H9 (cell line): ENCODE results near the gene MCFD2. TPM values are rescaled to one million over a fixed set of nuclear protein-coding genes. Genes with fewer than 3 reads are reported as not detected.

Experiments
- DNase-seq: peaks from one replicate; pipeline ENCODE4 v3.0.0-alpha.2; 2017
- H2AFZ ChIP-seq: one replicate; pipeline ENCODE4 v1.6.1; 2013; ENCODE audit warnings: mild to moderate bottlenecking, low read length, control low read depth, moderate library complexity
- H2AK5ac ChIP-seq: 2 replicates; pipeline ENCODE4 v1.6.1; 2013; ENCODE audit warnings: low read length, control low read depth, mixed read lengths; ENCODE audit not compliant: insufficient read length
- H2BK120ac ChIP-seq: one replicate; pipeline ENCODE4 v1.6.1; 2013; ENCODE audit warnings: low read depth, mild to moderate bottlenecking, low read length, control low read depth, inconsistent platforms; ENCODE audit not compliant: poor library complexity, severe bottlenecking
- H2BK12ac ChIP-seq: 2 replicates; pipeline ENCODE4 v1.6.1; 2013; ENCODE audit warnings: low read length, control low read depth, mixed read lengths, low read depth; ENCODE audit not compliant: insufficient read length
- H2BK15ac ChIP-seq: 2 replicates; pipeline ENCODE4 v1.6.1; 2013; ENCODE audit warnings: low read depth, low read length, control low read depth
- H2BK20ac ChIP-seq: one replicate; pipeline ENCODE4 v1.6.1; 2013; ENCODE audit warnings: low read depth, mild to moderate bottlenecking, low read length, control low read depth, inconsistent platforms; ENCODE audit not compliant: poor library complexity, severe bottlenecking
- H2BK5ac ChIP-seq: 2 replicates; pipeline ENCODE4 v1.6.1; 2013; ENCODE audit warnings: low read length, control low read depth, mixed read lengths; ENCODE audit not compliant: insufficient read length
- H3K14ac ChIP-seq: 2 replicates; pipeline ENCODE4 v1.6.1; 2013; ENCODE audit warnings: low read length, control low read depth; ENCODE audit not compliant: insufficient read depth
- H3K18ac ChIP-seq: 2 replicates; pipeline ENCODE4 v1.6.1; 2013; ENCODE audit warnings: low read depth, mild to moderate bottlenecking, mixed read lengths, low read length, control low read depth; ENCODE audit not compliant: insufficient read length
- H3K23ac ChIP-seq: 2 replicates; pipeline ENCODE4 v1.6.1; 2013; ENCODE audit warnings: low read length, control low read depth, mixed read lengths, low read depth; ENCODE audit not compliant: insufficient read length
- H3K23me2 ChIP-seq: 2 replicates; pipeline ENCODE4 v1.6.1; 2013; ENCODE audit warnings: low read depth, mild to moderate bottlenecking, mixed read lengths, low read length, control low read depth; ENCODE audit not compliant: insufficient read length, poor library complexity, severe bottlenecking
- H3K27ac ChIP-seq: 2 replicates; pipeline ENCODE4 v1.5.1; 2013; ENCODE audit warnings: low read length, control low read depth, mixed read lengths, low read depth; ENCODE audit not compliant: insufficient read length
- H3K27me3 ChIP-seq: 2 replicates; pipeline ENCODE4 v1.6.1; 2013; ENCODE audit warnings: low read length, control low read depth, inconsistent platforms; ENCODE audit not compliant: insufficient read depth
- H3K4ac ChIP-seq: 2 replicates; pipeline ENCODE4 v1.6.1; 2013; ENCODE audit warnings: low read depth, mild to moderate bottlenecking, control low read depth, inconsistent platforms, low read length, moderate library complexity
- H3K4me1 ChIP-seq: 2 replicates; pipeline ENCODE4 v1.6.1; 2013; ENCODE audit warnings: low read length, control low read depth, inconsistent platforms; ENCODE audit not compliant: insufficient read depth
- H3K4me2 ChIP-seq: 2 replicates; pipeline ENCODE4 v1.6.1; 2013; ENCODE audit warnings: low read length, control low read depth, mixed read lengths; ENCODE audit not compliant: insufficient read length, insufficient read depth
- H3K56ac ChIP-seq: 2 replicates; pipeline ENCODE4 v1.6.1; 2013; ENCODE audit warnings: low read depth, mild to moderate bottlenecking, mixed read lengths, low read length, control low read depth; ENCODE audit not compliant: insufficient read length
- H3K79me1 ChIP-seq: 2 replicates; pipeline ENCODE4 v1.6.1; 2013; ENCODE audit warnings: low read depth, mild to moderate bottlenecking, moderate library complexity, low read length, control low read depth, inconsistent platforms; ENCODE audit not compliant: insufficient read depth, poor library complexity, severe bottlenecking
- H3K79me2 ChIP-seq: 2 replicates; pipeline ENCODE4 v1.6.1; 2013; ENCODE audit warnings: low read length, control low read depth, inconsistent platforms; ENCODE audit not compliant: insufficient read depth
- H3K9ac ChIP-seq: 2 replicates; pipeline ENCODE4 v1.6.1; 2013; ENCODE audit warnings: low read length, control low read depth, mixed read lengths; ENCODE audit not compliant: insufficient read length; ENCODE audit errors: extremely low read depth
- H3K9me3 ChIP-seq: one replicate; pipeline ENCODE4 v1.6.1; 2013; ENCODE audit warnings: low read depth, low read length, inconsistent platforms; ENCODE audit not compliant: control insufficient read depth
- H3T11ph ChIP-seq: one replicate; pipeline ENCODE4 v1.6.1; 2013; ENCODE audit warnings: mild to moderate bottlenecking, low read length, control low read depth, inconsistent platforms
- H4K20me1 ChIP-seq: one replicate; pipeline ENCODE4 v1.6.1; 2013; ENCODE audit not compliant: control insufficient read depth, insufficient read length, insufficient read depth
- H4K5ac ChIP-seq: 2 replicates; pipeline ENCODE4 v1.6.1; 2013; ENCODE audit warnings: low read depth, mild to moderate bottlenecking, mixed read lengths, low read length, control low read depth; ENCODE audit not compliant: insufficient read length
- H4K8ac ChIP-seq: replicated peaks from 2 replicates; pipeline ENCODE4 v1.6.1; 2013; ENCODE audit warnings: low read length, control low read depth, mixed read lengths, low read depth; ENCODE audit not compliant: insufficient read length
- H4K91ac ChIP-seq: 2 replicates; pipeline ENCODE4 v1.6.1; 2013; ENCODE audit warnings: low read depth, mild to moderate bottlenecking, moderate library complexity, mixed read lengths, low read length, control low read depth; ENCODE audit not compliant: insufficient read length
- H3K27ac Mint-ChIP-seq, 3 experiments: 2 replicates in 2 of 3; 3 replicates in 1 of 3; pipeline ENCODE4 v1.8.0; 2020 to 2021; ENCODE audit warnings: mixed read lengths in 3 of 3, mild to moderate bottlenecking in 1 of 3, moderate library complexity in 1 of 3
- H3K27me3 Mint-ChIP-seq: 2 replicates; pipeline ENCODE4 v1.8.0; 2021; ENCODE audit warnings: low read depth, mild to moderate bottlenecking, moderate library complexity, mixed read lengths
- H3K36me3 Mint-ChIP-seq, 3 experiments: 2 replicates in 2 of 3; 3 replicates in 1 of 3; pipeline ENCODE4 v1.8.0; 2020 to 2021; ENCODE audit warnings: low read depth in 3 of 3, mixed read lengths in 3 of 3; ENCODE audit not compliant: insufficient read depth in 1 of 3
- H3K4me1 Mint-ChIP-seq, 2 experiments: 2 replicates each; pipeline ENCODE4 v1.8.0; 2020; ENCODE audit warnings: mixed read lengths in 2 of 2
- H3K4me3 Mint-ChIP-seq, 2 experiments: 2 replicates in 1 of 2; 3 replicates in 1 of 2; pipeline ENCODE4 v1.8.0; 2020 to 2021; ENCODE audit warnings: mild to moderate bottlenecking in 2 of 2, mixed read lengths in 2 of 2, moderate library complexity in 1 of 2
- H3K9me3 Mint-ChIP-seq, 2 experiments: 2 replicates in 1 of 2; 3 replicates in 1 of 2; pipeline ENCODE4 v1.8.0; 2020; ENCODE audit warnings: mild to moderate bottlenecking in 2 of 2, mixed read lengths in 2 of 2, moderate library complexity in 1 of 2
- CTCF ChIP-seq: fragments of 200-600 bp; sonication (generic); conservative IDR thresholded peaks from 3 replicates; pipeline ENCODE4 v1.8.0; 2021; ENCODE audit warnings: antibody characterized with exemption, mild to moderate bottlenecking
- WGBS: extraction: QIAGEN DNeasy Blood & Tissue Kit; methylation state at CpG from one replicate; pipeline ENCODE4 v1.1.7; 2013; ENCODE audit warnings: missing lambda C conversion rate, low lambda C conversion rate, mixed read lengths; ENCODE audit not compliant: insufficient read length; ENCODE audit errors: extremely low coverage; 5-methylcytosine and 5-hydroxymethylcytosine counted together
- total RNA-seq: library from RNA; stranded (reverse); gene quantifications from 2 replicates; pipeline ENCODE4 v1.2.1, GENCODE V29; 2021

Gene MCFD2
- total RNA-seq, 1 experiment from 2014 or later, result 64.6 TPM

GRCh38 chr2:46962751-46963150 is 47.1 kb upstream of the MCFD2 start:
- no peaks in the 10 kb centered on the region for H3K79me2 ChIP-seq
- H3K23me2 ChIP-seq, result no peaks in the 10 kb centered on the region
- peaks cover 4 to 11% (median 5%) of the 10 kb centered on the region in 3 experiments; a peak in 5 of 7 replicates for H3K36me3 Mint-ChIP-seq
- H3K27me3 ChIP-seq, result no peaks in the 10 kb centered on the region
- DNase-seq, result no peak
- no peak overlapping the region; the same call in 1 of the 2 replicates for H3K14ac ChIP-seq
- H2AK5ac ChIP-seq, result no peak overlapping the region
- H3K56ac ChIP-seq, result no peak overlapping the region
- H3K4me1 ChIP-seq, result no peaks in the 10 kb centered on the region
- H2BK15ac ChIP-seq, result no peak overlapping the region
- H3K9ac ChIP-seq, result no peak overlapping the region
- H3K4ac ChIP-seq, result no peak overlapping the region
- no peak overlapping the region for H3K27ac Mint-ChIP-seq
- no peak overlapping the region for H4K8ac ChIP-seq
- no peak overlapping the region for H4K5ac ChIP-seq
- H3K79me1 ChIP-seq, result no peaks in the 10 kb centered on the region
- no peak for TF ChIP-seq CTCF
- no peaks in the 10 kb centered on the region for H3K9me3 Mint-ChIP-seq
- H2AFZ ChIP-seq, result no peak overlapping the region
- H4K20me1 ChIP-seq, result no peaks in the 10 kb centered on the region
- H3K27me3 Mint-ChIP-seq, result no peaks in the 10 kb centered on the region
- H3K4me2 ChIP-seq, result no peak overlapping the region
- H2BK5ac ChIP-seq, result no peak overlapping the region
- no peak overlapping the region for H2BK12ac ChIP-seq
- H3T11ph ChIP-seq, result no peak overlapping the region
- H3K23ac ChIP-seq, result no peak overlapping the region
- H3K4me1 Mint-ChIP-seq, result peaks cover 6 to 7% of the 10 kb centered on the region in 2 experiments; a peak in 3 of 4 replicates
- H3K18ac ChIP-seq, result no peak overlapping the region
- no peak overlapping the region for H3K4me3 Mint-ChIP-seq
- no peak overlapping the region for H2BK120ac ChIP-seq
- H3K9me3 ChIP-seq, result no peaks in the 10 kb centered on the region
- WGBS, result no CpG with 5 or more reads among the region's 2 CpGs
- no peak overlapping the region for H3K27ac ChIP-seq
- no peak overlapping the region for H4K91ac ChIP-seq
- no peak overlapping the region for H2BK20ac ChIP-seq
